Skeletal muscle satellite cell (primary cell): Measurements from ENCODE around the gene SEC11A.
"Not testable (repeated sequence)": the region's sequence is repeated elsewhere in the genome, so short reads cannot be mapped to it uniquely, and the experiment has no call there.

ENCODE experiments used
- H3K27me3 ChIP-seq: 2 replicates; pipeline ENCODE4 v1.7.0; 2013; ENCODE audit warnings: low read length; ENCODE audit not compliant: control insufficient read depth, insufficient read depth
- H3K36me3 ChIP-seq: 2 replicates; pipeline ENCODE4 v1.7.0; 2013; ENCODE audit warnings: mild to moderate bottlenecking, control low read depth, low read length; ENCODE audit not compliant: insufficient read depth
- H3K4me1 ChIP-seq: 2 replicates; pipeline ENCODE4 v1.7.0; 2013; ENCODE audit warnings: low read length; ENCODE audit not compliant: control insufficient read depth, insufficient read depth
- H3K4me2 ChIP-seq: 2 replicates; pipeline ENCODE4 v1.7.0; 2013; ENCODE audit warnings: mild to moderate bottlenecking, low read length
- H3K4me3 ChIP-seq: 2 replicates; pipeline ENCODE4 v1.7.0; 2013; ENCODE audit warnings: low read length
- H3K9ac ChIP-seq: 2 replicates; pipeline ENCODE4 v1.7.0; 2013; ENCODE audit warnings: mild to moderate bottlenecking, low read depth, low read length, moderate library complexity
- H3K9me3 ChIP-seq: replicated peaks from 2 replicates; pipeline ENCODE4 v1.7.0; 2013; ENCODE audit warnings: mild to moderate bottlenecking, control low read depth, low read length

The SEC11A gene

DNA sequence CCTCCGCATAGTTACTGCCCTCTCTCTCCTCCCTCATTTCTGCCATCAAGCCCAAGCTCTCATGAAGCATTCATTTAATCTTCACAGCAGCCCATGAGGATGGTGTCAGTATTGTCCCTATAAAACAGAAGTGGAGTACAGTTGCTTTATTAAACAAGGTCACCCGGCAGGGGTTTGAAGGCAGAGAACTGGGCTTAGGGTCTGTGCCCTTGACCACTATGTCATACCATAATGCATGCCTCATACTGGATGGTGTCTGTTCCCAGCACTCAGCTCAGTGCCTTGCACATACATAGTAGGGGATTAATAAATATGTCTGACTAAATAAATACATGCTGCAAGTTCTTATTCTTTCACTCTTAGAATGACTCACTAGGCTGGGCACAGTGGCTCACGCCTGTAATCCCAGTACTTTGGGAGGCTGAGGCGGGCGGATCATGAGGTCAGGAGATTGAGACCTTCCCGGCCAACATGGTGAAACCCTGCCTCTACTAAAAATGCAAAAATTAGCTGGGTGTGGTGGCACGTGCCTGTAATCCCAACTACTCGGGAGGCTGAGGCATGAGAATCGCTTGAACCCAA is 19.6 kb upstream of the SEC11A start:
- not testable (repeated sequence) for H3K36me3 ChIP-seq, H3K9ac ChIP-seq, H3K4me3 ChIP-seq, H3K9me3 ChIP-seq, H3K27me3 ChIP-seq, H3K4me2 ChIP-seq
- peaks cover 28% of the 10 kb centered on the region for H3K4me1 ChIP-seq

DNA sequence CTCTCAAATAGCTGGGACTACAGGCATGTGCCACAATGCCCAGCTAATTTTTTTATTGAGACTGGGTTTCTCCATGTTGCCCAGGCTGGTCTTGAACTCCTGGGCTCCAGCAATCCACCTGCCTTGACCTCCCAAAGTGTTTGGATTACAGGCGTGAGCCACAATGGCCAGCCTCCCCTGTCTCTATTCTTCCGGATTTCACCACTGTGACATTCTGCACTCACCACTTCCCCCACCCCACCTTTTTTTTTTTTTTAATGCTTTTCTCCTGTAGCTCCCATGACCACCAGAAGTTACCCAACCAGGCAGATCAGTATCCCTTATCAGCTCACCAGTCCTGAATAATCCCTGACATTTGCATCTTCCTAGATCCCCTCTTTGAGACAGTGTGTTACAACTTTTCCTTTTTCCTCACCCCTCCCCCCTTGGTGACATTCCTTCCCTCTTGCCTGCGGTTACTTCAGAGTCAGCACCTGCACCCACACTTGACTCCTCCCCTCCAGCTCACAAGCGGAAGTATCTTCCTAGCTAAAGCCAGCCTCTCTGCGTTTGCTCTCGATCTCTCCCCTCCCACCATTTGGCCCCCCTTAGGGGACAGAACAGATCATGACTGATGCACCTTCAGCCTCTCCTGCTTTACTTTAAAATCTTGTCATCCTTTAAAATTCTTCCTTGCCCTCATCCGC is 19.0 kb upstream of the SEC11A start:
- no peak overlapping the region for H3K4me2 ChIP-seq
- H3K4me1 ChIP-seq, result peaks cover 28% of the 10 kb centered on the region
- H3K27me3 ChIP-seq, result no peaks in the 10 kb centered on the region
- H3K4me3 ChIP-seq, result no peak overlapping the region
- H3K9me3 ChIP-seq, result no peaks in the 10 kb centered on the region
- H3K9ac ChIP-seq, result no peak overlapping the region
- no peaks in the 10 kb centered on the region for H3K36me3 ChIP-seq

DNA sequence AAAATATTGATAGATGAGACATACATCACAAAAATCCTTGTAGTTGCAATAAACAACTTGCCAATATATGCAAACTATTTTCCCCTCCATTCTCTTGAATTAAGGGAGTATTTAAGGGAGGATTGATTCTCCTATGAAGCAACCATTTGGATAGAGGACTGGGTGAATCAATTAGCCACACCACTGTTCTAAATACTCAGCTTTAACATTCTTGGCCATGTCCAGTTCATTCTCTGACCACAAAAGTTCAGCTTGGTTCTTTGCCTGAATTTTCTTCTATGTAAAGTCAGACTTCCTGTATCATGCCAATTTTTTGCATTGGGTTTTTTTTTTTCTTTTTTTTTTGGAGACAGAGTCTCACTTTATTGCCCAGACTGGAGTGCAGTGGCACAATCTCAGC is 15.8 kb upstream of the SEC11A start:
- Histone ChIP-seq H3K4me1 (peaks cover 28% of the 10 kb centered on the region), H3K9me3 (no peaks in the 10 kb centered on the region), H3K27me3 (no peaks in the 10 kb centered on the region), H3K4me2 (no peak overlapping the region), H3K4me3 (no peak overlapping the region), H3K9ac (no peak overlapping the region), H3K36me3 (no peaks in the 10 kb centered on the region)

DNA sequence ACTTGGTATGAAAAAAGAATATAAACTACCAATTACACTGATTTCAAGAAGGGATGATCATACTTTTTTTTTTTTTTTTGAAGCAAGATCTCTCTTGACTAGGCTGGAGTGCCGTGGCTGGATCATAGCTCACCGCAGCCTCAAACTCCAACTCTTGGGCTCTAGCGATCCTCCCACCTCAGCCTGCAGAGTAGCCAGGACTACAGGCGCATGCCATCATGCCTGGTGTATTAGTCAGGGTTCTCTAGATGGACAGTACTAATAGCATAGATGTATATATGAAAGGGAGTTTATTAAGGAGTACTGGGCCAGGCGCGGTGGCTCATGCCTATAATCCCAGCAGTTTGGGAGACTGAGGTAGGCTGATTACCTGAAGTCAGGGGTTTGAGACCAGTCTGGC is 11.5 kb upstream of the SEC11A start:
- no peak overlapping the region for H3K9ac ChIP-seq
- H3K4me3 ChIP-seq, result no peak overlapping the region
- H3K27me3 ChIP-seq, result no peaks in the 10 kb centered on the region
- no peaks in the 10 kb centered on the region for H3K9me3 ChIP-seq
- H3K36me3 ChIP-seq, result no peaks in the 10 kb centered on the region
- H3K4me2 ChIP-seq, result no peak overlapping the region
- peaks cover 14% of the 10 kb centered on the region for H3K4me1 ChIP-seq

DNA sequence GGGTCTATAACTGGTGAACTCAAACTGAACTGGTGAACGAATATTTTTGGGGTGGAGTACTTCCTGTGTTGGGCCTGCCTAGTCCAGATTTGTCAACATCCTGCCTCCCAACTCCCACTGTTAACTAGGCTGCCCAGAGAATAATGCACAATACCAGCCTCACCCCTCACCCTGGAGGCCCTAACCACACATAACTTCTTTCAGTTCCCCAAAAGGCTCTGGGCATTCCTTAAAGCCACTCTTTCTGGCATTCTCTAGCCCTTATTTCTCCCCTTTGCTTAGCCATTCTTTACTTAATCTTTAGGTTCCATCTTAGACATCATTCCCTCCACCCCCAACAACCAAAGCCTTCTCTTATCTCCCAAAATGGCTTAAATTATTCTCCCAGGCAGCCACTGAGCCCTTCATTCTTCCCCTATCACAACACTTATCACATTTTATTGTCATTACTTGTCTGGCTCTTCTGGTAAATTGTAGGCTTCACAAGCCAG is 9.1 kb upstream of the SEC11A start:
- H3K4me3 ChIP-seq, result no peak overlapping the region
- no peaks in the 10 kb centered on the region for H3K9me3 ChIP-seq
- no peaks in the 10 kb centered on the region for H3K36me3 ChIP-seq
- no peaks in the 10 kb centered on the region for H3K27me3 ChIP-seq
- peaks cover 7% of the 10 kb centered on the region for H3K4me1 ChIP-seq
- peak overlapping the region; percentile 31 for H3K4me2 ChIP-seq
- no peak overlapping the region for H3K9ac ChIP-seq

DNA sequence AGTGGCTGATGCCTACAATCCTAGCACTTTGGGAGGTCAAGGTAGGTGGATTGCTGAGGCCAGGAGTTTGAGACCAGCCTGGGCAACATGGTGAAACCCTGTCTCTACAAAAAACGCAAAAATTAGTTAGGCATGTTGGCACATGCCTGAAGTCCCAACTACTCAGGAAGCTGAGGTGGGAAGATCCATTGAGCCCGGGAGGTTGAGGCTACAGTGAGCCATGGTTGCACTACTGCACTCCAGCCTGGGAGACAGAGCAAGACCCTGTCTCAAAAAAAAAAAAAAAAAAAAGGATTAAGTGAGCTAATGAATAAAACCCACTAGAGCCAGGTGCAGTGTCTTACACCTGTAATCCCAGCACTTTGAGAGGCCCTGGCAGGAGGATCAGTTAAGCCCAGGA is 6.7 kb upstream of the SEC11A start:
- Histone ChIP-seq H3K9me3 (no peaks in the 10 kb centered on the region), H3K27me3 (no peaks in the 10 kb centered on the region), H3K4me2 (no peak overlapping the region), H3K4me3 (no peak overlapping the region), H3K9ac (no peak overlapping the region), H3K4me1 (peaks cover 7% of the 10 kb centered on the region), H3K36me3 (no peaks in the 10 kb centered on the region)

DNA sequence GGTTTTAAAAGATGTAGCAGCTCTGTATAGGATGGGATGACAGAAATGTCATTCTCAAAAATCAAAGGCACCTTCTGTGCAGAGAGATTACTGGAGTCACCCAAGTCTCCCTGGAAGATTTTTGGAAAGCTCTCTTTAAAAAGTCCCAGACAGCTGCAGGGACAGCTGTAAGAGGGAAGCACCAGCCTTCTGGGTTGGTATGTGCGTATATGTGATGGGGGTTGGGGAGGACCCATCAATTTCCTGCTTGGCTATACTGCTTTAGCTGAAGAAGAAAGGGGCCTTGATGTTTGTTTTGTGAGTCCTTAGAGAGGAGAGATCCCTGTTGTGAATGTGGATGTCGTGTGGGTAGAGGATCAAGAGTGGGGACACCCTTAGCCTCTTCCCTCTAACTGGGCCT is 5.4 kb upstream of the SEC11A start:
- no peaks in the 10 kb centered on the region for H3K36me3 ChIP-seq
- H3K27me3 ChIP-seq, result no peaks in the 10 kb centered on the region
- no peaks in the 10 kb centered on the region for H3K9me3 ChIP-seq
- H3K4me1 ChIP-seq, result peaks cover 12% of the 10 kb centered on the region
- H3K4me3 ChIP-seq, result no peak overlapping the region
- no peak overlapping the region for H3K4me2 ChIP-seq
- no peak overlapping the region for H3K9ac ChIP-seq

DNA sequence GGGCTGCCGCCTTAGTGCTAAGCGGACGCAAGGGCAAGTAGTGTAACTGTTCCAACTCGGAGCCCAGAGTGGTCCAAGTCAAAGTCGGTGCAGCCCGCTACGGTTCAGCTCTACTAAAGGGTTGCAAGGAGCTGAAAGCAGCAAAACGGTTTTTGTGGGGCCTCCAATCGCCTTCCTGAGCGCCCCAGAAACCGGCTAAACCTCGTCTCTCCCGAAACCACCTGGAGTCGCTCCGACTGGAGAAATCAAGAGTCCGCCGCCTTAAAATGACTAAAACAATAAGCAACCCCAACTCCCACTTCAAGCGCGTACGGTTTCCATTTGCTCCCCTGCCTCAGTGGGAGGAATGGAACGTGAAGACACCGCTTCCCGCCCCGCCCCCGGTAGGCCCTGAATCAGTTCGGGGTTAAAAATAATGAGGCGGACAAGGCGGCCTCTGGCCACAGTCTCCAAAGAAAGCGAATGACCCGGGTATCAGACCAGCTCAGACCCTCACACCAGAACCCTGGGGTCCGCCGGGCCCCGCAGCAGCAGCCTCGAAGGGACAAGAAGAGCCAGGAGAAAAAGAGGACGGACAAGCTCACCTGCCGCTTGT is 401 bp downstream of the SEC11A start:
- H3K4me3 ChIP-seq, result peak overlapping the region; percentile 99
- peak overlapping the region; percentile 96 for H3K4me2 ChIP-seq
- H3K27me3 ChIP-seq, result no peaks in the 10 kb centered on the region
- peaks cover 18% of the 10 kb centered on the region for H3K4me1 ChIP-seq
- H3K9me3 ChIP-seq, result no peaks in the 10 kb centered on the region
- peak overlapping the region; percentile 94 for H3K9ac ChIP-seq
- peaks cover 4% of the 10 kb centered on the region for H3K36me3 ChIP-seq

DNA sequence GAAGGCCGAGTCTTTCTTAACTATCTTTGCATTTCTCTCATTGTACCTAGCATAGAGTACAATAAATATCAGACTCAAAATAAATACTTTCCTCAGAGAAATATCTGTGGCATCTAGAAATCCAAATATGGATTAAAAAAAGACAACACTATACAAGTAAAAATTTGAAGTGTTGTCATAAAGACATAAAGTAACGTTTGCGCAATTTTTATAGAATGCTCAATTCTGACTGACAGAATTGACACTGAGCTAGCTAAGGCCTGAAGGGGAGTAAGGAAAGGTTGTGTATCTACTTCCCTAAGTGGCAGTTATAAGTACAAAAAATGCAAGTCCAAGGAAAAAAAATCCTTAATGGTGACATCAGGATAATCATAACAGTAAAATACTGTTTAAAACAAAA is 1.1 kb downstream of the SEC11A start:
- peak overlapping the region; percentile 96 for H3K4me2 ChIP-seq
- H3K4me3 ChIP-seq, result peak overlapping the region; percentile 99
- peak overlapping the region; percentile 94 for H3K9ac ChIP-seq
- peaks cover 4% of the 10 kb centered on the region for H3K36me3 ChIP-seq
- H3K9me3 ChIP-seq, result no peaks in the 10 kb centered on the region
- peaks cover 18% of the 10 kb centered on the region for H3K4me1 ChIP-seq
- H3K27me3 ChIP-seq, result no peaks in the 10 kb centered on the region

DNA sequence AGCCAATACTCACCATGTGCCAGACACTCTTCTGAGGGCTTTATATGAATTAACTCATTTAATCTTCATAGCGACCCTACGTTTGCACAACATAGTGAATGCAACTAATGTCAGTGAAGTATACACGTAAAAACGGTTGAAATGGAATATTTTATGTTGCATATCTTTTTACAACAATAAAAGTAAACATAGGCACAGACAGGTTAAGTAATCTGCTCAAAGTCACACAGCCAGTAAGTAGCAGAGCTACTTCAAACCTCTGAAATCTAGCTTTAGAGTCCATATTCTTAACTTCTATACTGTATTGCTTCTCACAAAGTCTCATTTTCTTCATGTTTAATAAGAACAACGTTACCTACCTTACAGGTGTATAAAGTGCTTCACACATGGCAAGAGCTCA is 1.6 kb downstream of the SEC11A start:
- Histone ChIP-seq H3K9me3 (no peaks in the 10 kb centered on the region), H3K27me3 (no peaks in the 10 kb centered on the region), H3K4me2 (peak overlapping the region; percentile 96), H3K4me3 (peak overlapping the region; percentile 99), H3K9ac (peak overlapping the region; percentile 94), H3K4me1 (peaks cover 18% of the 10 kb centered on the region), H3K36me3 (peaks cover 4% of the 10 kb centered on the region)

DNA sequence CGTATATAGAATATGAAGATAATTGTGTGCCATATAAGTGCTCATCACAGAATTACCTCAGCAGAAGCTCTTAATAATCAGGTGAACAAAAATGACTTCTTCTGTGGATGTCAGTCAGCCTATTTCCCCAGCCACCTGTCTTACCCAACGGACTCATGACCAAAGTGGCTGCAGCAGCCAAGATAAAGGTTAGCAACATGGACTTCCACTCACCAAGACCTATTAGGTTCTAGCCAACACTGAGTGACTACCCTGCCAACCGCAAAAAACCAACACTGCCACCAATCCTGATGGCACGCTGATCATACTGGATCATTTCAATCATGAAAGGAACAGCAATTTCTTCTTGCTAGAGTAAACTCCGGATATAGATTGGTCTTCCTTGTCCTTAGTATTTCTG is 12.1 kb downstream of the SEC11A start:
- Histone ChIP-seq H3K4me2 (no peak overlapping the region), H3K9me3 (no peaks in the 10 kb centered on the region), H3K36me3 (peaks cover 13% of the 10 kb centered on the region), H3K4me3 (no peak overlapping the region), H3K9ac (no peak overlapping the region), H3K27me3 (no peaks in the 10 kb centered on the region), H3K4me1 (peaks cover 17% of the 10 kb centered on the region)
